GM12892 (cell line): Measurements from ENCODE around the gene SLC6A16.

ENCODE experiments used
- POLR2A ChIP-seq: IDR thresholded peaks from 2 replicates; pipeline ENCODE4 v1.6.1; 2011; ENCODE audit warnings: low read depth, low read length, control low read depth
- POLR2AphosphoS5 ChIP-seq: IDR thresholded peaks from 2 replicates; pipeline ENCODE4 v1.6.1; 2011; ENCODE audit warnings: low read depth, low read length, control low read depth
- TAF1 ChIP-seq: IDR thresholded peaks from 2 replicates; pipeline ENCODE4 v1.6.1; 2011; ENCODE audit warnings: low read depth, mild to moderate bottlenecking, control low read depth, low read length, borderline replicate concordance

DNA sequence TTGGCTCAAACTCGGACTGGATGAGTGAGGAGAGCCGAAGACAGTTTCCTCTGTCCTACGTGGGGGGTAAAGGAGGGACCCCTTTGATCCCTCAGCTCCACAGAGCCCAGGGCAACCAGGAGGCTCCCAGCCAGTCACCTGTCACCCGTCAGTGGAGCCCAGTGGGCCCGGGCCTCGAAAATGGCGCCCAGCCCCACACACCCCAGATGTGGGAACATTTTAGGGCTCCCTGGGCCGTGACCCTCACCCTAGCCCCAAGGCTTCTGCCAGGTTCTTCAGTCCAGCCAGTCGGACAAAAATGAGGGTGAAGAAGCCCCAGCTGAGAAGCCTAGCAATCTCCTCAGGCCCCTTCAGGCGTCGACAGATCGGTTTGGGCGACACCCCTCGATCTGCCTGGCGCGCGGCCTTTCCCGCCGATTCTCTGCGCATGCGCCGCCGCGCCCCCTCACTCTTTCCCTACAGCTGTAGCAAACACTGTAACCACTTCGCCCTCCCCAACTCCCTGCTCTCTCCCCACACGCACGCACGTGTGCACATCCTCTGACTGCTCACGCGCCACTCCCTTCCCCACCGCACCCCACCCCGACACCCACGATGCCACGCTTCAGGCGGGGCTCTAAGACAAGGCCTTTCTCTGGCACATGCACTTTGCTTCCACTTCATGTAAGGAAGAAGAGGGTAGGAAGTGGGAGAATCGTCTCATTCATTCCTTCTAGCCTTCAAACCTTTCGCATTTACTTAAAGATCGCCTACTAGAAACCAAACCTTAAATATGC lies at the start of gene SLC6A16:
- TF ChIP-seq TAF1 (no peak), POLR2AphosphoS5 (no peak), POLR2A (no peak)
